Activated T-cell treated with anti-CD3 and anti-CD28 coated beads for 1 hour (primary cell): ENCODE results near the gene XPO6.

Experiments used
- DNase-seq: peaks from one replicate; pipeline ENCODE4 v3.0.0-alpha.2; 2020; ENCODE audit warnings: low read depth

Gene XPO6

DNA sequence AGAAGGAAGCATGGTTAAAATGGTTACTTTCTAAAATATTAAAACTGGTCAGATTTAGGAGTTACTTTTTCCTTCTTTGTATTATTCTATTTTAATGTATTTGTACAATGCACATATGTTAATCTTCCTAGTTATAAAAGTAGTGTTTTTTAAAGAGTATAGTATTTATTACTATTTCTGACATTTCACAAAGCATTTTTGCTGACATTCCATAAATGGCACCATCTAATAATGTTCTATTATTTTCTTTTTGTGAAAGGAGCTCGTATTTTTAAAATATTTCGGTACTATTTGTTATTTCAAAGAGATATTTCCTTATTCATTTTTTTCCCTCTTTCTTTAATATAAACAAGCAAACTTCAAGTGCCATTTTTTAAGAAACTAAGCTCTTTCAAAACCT, 100.8 kb downstream of the XPO6 start:
- DNase-seq, result no peak

DNA sequence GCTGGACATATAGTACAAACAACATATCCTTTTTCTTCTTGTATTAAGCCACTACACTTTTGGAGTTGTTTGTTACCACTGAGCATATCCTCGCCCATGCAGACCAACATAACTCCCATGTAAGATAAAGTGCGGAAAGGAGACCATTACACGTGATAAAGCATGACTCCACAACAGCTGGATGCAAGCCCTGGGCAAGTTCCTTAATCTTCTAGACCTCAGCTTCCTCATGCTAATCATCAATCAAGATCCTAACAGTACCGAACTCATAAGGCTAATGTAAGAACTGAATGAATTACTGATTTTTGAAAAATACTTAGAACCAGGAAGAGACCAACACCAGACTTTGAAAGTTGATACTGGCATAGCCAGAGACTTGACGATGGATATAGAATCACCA, 101.3 kb downstream of the XPO6 start:
- DNase-seq, result no peak

DNA sequence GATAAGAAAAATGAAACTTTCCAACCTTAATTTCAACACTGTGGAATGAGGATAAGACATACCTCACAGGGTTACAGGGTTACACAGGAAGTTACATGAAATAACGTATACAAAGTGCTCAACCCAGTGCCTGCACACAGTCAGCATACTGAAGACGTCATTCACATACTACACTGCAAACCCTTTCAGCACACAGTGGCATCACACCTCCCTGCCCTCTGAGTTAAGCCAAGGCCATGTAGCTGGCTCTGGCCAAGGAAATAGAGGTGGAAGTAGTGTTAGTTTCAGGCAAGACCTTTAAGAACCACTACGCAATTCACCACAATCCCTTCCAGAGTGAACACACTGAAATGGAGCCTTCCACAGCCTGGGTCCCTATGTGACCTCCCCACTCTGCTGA, 101.7 kb downstream of the XPO6 start:
- no peak for DNase-seq

DNA sequence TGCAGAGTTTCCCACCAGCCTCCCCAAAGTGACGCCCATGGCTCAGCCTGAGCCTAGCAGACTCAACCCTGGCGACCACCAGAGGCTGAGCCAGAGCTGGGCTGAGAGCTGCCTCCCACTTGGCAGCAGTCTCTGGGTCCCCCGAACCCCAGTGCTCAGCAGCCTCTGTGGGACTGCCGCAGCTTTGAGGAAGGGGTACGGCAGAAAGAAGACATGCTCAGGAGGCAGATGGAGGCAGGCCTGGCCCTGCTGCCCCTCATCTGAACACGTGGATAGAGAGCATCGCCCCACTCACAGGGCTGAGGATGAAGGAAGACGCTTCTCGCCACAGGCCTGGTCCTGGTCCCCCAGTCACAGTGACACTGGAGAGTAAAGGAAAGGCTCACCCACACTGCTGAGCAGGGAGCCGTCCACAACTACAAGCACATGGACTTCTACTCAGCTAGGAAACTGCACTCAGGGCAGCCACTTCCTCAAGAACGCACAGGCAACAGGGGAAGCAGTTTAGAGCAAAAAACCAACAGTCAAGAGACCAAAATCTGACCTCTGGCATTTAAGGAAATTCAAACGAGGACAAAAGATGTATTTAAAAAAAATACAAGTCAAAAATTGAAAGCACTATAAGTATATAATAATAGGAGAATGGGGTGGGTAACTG, 103.0 kb downstream of the XPO6 start:
- DNase-seq, result no peak

DNA sequence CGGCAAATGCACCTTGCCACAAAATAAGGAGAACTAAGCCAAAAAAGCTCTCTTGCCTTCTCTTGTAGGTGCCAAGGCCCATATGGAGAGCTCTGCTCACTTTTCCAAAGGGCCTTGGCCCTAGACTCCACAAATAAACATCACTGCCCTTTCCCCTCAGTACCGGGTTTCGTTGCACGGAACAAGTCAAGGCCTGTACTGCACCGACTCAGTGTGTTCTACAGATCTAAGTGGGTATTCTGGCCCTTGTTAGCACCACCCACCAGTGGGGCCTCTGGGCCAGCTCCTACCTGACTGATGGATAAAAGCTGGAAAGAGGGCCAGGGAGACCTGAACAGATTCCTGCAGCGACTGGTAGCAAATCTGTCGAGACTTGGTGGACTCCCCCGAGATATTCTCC, 104.5 kb downstream of the XPO6 start:
- DNase-seq, result no peak

DNA sequence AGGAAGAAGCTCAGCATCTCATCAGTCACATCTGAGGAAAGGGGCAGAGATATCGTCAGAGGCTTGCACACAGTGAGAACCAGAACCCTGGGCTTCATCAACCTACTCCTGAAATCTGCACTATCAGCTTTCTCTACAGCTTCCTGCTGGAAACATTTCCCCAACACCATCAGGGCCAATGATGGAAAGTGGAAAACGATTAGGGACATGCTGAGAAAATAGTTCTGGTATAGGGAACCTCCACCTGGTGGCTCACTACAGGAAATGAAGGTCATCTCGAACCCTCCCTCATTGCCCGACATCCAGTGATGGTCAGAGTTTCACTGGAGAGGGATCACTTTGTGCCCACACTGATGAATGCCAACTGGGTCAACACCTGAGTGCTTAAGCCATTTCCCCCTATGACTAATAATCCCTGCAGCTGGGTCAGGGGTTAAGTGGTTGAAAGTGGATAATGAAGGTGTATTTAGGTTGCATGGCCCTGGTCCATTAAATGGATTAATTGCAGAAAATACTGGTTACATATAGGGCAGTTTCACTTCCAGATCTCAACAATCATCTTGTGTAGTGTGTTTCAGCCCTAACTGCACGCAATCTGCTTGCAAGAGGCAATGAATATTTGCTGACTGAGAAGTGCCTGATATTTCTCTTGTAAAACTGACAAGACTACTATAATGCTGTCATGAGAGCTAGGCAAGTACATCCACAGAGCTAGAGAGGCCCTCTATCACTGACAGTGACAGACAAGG, 105.1 kb downstream of the XPO6 start:
- DNase-seq, result no peak

DNA sequence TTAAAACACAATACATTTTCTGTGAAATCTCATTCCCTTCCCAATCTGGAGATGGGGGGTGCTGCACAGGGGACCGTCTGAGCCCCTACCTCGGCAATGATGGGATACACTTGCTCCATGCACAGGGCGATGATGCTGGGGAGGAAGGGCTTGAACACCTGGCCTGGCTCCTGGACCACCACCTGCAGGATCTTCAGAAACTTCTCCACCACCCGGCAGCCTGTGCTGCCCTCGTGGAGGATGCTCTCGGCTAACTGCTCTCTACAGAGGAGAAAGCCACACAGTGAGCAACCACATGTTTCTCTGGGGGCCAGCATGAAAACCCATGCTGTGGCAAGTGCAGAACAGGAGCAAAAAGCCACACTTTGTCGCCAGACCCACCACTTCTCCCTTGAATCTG, 105.8 kb downstream of the XPO6 start:
- no peak for DNase-seq

DNA sequence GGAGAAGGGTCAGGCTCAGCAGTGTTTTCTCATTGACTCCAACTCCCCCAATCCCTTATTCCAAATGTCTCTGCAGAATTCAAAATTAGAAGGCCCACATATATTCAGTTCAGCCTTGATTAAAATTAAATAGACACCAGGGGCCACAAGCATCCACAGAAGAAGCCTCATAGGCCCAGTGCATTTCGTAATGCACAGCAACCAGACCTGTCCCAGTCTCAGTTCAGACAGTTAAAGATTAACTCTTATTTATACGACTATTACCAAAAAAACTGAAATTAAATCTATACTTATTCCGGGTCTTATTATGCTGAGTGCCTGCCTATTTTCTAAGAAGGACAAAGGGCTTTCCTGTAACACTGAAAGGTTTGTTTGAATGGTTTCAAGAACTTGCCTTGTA, 106.5 kb downstream of the XPO6 start:
- DNase-seq, result no peak

DNA sequence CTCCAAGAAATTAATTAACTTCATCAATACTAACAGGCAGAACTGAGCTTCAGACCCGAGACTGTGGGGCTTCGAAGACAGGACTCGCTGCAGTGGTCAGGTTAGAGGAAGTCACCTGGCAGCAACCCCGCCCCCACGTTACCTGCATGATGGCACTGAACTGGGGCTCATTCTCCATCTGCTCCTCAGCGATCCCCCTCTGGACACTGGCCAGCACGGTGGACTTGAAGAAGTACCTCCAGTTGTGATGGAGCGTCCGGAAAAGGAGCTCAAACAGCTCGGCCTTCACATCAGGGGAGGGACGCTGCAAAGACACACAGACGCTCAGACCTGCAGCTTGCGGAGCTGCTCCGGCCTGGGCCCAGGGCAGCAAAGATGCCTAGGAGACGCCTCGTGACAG, 107.4 kb downstream of the XPO6 start:
- no peak for DNase-seq

DNA sequence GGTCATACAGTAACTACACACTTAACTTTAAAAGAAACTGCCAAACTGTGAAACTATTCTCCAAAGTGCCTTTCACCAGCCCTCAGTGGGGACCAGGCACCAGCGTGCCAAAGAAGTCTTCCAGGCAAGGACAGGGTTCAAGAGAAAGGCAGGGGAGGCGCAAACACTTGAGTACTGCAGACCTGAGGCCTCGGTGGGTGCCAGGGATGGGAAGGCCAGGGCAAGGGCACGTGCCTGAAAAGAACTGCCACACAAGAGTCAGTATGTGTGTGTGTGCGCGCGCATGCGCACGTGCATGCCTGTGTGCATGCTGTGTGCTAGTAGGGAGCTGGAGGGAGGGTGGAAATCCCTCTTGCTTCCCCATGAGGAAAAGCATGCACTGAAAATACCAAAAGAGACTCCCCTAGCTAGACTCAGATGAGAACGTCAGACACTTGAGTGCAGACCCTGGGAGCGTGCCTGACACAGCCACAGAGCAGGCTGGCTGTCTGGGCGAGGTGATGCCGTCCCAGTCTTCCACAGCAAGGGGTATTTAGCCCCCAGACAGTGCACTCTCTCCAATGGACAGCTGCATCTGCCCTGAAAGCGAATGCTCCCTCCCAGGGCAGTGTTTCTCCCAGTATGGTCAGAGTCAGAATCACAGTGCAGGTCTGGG, 108.1 kb downstream of the XPO6 start:
- DNase-seq, result no peak

DNA sequence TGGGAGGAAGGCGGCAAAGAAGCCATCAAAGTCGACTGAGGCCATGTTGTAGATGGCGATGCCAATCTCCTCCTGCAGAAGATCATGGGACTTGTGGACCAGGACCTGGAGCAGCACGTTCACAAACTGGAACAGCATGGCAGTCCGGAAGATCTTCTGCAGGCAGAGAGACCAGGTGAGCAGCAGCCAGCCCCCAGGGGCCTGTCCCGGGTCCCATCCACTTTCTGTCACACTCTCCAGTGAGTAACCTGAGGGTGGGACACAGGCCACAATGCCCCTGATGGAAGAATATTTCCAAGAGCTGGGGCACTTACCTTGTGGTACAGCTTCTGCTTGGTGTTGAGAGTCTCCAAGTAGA, 110.3 kb downstream of the XPO6 start:
- DNase-seq, result no peak

DNA sequence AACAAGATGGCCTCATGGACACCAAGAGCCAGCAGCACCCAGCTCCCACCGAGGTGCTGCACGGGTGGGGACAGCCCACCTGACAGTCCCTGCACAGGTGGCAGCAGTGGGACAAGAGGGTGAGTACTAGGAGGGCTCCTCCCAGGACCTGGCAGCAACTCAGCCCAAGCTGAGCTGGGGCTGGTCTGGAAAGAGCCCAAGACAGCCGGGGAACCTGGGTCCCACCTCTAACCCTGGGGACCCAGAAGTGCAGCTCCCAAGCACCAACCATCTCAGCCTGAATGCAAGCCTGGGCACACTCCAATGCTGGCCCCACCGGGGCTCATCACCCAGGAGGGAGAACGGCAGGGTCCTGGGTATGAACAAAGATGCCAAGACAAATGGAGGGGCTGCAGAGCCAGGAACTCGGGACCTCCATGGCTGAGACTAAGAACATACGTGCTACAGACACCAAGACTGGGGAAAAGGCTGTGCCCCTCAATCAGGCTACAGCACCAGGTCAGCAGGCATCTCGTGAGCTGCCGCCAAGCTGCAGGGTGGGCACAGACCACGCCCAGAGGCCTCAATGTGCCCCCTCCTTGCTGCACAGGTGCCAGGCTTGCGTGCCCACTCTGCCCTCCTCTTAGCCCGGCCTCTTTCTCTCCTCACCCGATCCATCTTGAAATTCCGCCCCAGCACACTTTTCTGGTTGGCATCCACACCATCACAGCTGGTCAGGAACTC, 110.8 kb downstream of the XPO6 start:
- no peak for DNase-seq

DNA sequence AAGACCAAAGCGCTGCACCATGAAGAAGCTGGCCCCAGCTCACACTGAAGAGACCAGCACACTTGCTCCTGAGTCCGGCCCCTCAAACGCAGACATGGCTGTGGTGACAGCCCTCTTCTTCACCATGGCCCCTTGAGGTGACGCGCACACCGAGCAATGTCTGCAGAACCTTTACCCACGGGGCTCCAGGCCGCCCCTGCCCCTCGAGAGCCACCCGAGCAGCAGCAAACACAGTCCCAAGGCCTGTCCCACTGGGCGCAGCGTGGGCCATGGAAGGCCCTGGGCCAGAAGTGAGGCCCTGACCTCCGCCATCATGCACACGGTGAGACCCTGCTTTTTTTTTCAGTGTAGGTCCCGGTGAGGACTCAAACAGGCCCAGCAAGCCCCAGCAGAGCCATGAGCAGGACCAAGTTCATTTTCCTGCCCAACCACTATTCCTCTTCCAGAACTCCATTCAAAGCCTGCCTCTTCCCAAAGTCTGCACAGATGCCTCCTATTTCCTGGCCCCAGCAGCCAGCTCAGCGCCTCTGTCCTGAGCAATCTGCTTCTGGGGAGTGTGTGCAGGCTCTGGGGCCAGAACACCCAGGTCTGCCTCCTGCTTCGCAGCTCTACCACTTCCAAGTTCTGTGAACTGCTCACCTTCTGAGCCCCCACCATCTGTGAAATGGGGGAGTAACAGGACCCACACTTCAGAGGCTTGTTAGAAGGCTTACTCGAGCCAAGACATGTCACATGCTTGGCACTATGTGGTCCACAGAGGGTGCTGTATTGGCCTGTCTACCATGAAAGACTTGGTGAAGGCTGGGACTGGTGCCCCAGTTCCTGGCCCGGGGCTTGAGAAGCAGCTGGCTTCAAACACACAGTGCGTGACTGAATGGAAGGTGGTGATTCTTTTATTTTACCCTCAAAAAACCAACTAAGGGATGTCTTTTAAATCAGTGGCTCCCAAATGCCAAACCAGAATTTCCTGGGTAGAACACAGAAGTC, 112.5 kb downstream of the XPO6 start:
- no peak for DNase-seq

DNA sequence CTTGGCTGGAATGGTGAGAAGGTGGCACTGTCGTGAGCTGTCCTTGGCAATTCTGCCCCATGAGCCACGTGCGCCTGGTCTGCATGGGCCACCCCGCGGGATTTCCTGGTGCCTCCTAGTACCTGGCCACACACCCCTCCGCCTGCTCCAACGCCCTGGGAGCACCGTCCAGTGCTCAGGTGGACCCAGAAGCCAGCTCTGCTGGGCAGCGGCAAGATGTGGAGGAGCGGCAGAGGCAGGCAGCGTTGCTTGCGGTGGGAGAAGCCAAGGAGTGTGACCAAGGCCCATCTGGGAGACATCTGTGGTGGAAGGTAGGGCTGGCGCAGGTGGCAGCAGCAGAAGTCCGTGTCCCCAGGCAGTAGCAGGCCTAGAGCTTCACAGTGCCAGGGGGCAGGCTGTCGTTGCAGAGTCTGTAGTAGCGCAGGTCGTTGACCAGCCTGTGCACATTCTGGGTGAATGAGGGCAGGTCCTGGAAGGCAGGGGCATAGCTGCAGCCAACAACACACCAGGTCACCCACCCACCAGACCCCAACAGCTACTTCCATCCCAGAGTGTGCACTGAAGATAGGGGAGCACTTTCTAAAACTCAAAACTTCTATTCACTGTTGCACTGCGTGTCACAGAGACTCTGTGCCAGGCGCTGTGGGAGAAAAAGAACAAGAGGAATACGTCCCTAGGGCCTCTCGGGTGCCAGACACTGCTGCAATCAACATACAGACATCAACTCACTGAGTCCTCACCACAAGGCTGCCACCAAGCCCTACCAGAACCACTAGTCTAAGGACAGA, 113.4 kb downstream of the XPO6 start:
- DNase-seq, result no peak

DNA sequence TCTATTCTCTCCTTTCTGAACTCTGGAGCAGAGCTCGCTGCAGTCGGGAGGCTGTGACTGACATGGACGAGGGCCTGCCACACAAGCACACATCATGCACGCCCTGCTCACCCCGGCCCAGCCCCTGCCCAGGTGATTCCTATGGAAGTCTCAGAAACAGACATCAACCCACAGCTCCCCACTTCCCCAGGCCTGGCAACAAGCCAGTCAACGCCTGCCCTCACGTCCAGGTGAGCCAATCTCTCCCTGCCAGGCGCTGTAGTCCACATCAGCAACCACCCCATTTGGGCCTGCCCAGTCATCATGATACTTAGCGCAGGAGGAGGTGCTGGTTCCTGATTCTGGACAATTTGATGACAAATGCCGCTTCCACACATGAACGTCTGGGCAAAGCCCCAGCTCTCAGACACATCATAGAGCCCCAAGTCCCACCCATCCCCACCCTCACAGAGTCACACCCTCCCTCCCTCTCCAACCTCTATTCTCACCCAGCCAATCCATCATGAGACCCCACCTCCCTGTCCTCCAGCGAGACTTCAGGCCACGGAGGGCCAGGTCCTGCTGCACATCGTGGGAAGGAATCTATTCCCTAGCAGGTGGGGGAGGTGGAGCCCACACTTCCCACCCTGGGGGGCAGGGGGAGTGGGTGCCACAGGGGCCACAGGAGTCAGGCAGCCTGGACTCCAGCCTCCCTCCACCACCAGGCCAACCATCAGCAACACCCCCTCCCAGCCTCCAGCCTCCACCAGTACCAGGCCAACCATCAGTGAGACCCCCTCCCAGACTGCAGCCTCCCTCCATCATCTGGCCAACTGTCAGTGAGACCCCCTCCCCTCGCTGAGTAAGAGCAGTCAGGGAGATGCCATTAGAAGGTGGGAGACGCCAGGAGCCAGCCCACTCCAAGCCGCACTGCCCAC, 114.5 kb downstream of the XPO6 start:
- DNase-seq, result no peak

DNA sequence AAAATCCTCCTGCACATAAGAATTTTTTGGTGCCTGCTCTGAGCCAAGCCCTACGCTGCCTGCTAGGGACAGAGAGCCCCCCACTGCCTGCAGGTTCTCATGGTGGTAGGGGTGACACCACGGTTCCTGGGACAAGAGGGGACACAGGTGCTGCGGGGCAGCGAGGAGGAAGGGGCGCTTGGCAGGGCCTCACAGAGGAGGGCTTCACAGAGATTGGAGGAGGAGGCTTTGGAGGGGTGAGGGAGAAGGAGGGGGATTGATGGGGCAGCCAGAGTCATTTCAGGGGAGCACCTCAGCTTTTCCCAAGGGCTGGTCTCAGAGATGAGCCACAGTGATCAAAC, 118.4 kb downstream of the XPO6 start:
- no peak for DNase-seq

DNA sequence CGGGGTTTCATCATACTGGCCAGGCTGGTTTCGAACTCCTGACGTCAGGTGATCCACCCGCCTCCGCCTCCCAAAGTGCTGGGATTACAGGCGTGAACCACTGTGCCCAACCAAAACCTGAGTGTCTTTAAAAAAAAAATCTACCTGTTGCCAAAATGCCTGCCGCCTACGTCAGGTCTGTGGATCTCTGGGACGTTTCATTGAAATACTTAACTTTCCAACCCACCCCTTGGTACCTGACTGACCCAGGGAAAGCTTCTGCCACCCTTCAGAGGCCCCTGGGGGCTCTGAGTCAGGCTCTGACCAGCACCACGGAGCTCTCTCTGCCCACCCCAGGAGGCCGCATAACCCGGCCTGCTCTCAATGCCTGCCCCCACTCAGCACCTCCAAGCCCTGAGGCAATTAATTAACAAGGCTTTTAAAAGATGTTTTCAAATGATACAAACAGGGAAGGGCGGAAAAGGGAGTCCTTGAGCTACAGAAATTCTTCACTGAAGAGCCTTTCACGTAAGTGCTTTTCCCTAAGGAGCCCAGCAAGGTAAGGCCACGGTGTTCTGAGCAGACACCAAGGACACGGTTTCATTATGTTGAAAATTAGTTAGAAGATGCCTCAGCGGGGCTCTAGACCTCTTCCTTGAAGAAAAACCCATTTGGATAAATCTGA, 118.9 kb downstream of the XPO6 start:
- no peak for DNase-seq

DNA sequence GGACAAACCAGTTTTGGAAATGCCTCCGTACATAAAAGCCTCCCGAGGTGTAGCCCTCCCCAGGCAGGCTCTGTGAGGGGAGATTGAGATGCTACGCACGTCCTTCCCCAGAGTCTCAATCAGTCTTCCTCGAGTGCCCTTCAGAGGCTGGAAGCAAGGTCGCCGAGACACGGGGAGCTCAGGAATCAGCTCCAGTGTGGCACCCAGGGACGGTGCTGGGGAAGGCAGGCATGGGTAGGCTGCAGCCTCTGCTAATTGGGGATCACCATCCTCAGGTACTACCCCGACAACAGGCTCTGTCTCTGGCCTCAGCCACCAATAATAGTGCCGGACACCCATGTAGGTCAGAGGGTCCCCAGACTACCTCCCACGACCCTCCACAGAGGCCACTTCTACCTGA, 120.1 kb downstream of the XPO6 start:
- DNase-seq, result no peak

DNA sequence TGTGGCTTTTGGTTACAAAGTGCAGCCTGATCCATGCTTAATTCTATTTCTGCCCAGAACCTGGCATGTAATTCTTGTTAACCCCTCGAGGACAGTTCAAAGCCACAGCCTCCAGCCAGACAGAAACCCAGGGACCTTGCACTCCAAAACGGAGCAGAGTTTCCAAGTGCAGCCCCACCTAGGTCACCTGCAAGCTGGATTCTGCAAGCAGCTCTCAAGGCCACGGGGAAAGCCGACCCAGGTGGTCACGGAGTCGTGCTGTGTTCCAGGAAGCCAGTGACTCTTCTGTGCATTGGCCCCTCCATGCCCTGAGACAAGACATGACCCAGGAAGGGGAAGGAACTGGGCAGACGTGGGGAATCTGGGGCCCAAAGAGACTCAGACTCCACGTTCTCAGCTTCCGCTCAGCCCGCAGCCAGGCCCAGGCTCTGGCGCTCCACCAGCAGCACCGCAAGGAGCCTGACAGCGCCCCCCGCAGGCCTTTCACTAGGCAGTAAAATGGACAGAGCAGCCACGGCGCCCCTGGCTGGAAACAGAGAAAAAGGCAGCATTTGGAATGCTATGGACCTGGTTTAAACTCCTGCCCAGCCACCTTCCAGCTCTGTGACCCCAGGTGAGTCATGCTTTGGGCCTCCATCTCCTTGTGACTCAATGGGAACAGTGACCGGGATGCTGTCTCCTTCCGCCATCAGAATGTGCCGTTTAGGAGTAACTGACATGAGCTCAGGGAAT, 121.0 kb downstream of the XPO6 start:
- no peak for DNase-seq
